Inflammatory macrophage treated with lipopolysaccharide for 1 hour (primary cell): ENCODE data around the gene RASA4B.
"Not testable (repeated sequence)": the region's sequence is repeated elsewhere in the genome, so short reads cannot be mapped to it uniquely, and the experiment has no call there.

Experiments used
- DNase-seq, 2 donors: peaks; one replicate each; pipeline ENCODE4 v3.0.0-alpha.2; 2020 to 2022

RASA4B gene

DNA sequence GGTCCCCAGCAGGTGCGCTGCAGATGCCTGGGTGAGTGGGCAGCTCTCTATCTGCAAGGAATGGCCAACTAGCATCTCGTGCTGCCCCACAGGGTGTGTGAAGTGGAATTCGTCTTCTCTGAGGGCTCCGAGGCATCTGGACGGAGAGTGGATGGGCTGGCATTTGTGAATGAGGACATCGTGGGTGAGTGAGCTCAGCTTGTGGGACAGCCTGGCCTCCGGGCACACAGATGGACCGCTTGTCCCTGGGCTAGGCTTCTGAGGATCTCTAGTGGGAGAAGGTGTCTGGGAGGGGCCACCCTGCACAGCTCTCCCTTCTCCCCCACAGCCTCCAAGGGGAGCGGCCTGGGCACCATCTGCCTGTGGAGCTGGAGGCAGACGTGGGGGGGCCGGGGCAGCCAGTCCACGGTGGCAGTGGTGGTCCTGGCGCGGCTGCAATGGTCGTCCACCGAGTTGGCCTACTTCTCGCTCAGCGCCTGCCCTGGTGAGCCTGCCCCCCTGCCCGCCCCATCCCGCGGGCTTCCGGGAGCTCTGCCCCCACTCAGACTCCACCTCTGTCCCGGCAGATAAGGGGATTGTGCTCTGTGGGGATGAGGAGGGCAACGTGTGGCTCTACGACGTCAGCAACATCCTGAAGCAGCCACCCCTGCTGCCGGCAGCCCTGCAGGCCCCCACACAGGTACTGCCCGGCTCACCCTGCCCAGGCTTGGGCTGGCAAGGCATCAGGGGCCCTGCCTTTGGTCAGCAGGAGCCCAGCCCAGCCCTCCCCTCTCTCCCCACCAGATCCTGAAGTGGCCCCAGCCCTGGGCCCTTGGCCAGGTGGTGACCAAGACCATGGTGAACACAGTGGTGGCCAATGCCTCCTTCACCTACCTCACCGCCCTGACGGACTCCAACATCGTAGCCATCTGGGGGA lies 45.2 kb downstream of the RASA4B start:
- no peak for DNase-seq

DNA sequence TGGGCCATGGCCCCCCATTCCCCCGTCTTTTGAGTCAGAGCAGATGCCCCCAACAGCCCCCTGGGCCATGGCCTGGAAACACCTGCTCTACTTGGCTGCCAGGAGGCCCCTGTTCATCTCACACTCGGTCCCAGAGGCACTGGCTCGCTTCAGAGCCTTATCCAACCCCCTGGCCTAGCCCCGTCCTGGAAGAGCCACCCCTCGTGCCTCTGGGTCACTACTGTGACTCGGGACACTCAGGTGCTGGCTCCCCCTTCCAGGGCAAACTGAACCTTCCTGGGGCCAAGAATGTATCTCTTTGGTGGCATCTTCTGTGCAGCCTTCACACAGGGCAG lies 45.8 kb downstream of the RASA4B start:
- no peak for DNase-seq

DNA sequence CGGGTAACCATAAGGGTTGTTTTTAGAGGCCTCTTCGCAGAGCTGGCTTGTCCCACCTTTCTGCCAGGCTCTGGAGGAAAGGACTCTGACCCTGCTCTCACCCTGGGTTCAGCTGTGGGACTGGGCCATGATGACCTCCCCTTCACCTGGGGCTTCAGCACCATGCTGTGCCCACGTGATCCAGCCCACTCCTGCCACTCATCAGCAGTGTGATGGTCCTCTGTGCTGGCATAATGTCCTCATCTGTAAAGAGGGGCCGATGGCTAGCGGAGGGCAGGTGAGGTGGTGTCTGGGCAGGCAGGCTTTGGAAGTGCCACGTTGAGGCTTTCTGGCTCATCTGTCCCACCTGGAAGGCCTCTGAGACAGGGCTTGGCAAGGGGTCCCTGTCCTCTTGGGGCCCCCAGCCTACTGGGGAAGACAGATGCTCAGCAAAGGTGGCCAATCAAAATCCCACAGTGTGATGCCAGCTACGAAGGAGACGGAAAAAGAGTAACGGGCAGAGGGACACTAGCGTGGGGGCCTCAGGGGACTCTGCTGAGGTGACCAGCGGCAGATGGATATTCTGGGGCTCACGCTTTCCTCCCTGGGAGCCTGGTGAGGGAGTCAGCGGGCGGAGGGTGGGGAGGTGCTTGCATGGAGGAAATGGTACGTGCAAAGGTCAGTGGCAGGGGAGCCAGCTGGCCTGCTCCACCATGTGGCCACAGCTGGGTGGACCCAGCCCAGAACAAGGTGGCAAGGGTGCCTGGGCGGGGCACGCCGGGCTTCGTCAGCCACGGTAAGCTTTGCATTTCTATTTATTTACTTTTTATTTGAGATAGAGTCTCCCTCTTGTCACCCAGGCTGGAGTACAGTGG lies 47.4 kb downstream of the RASA4B start:
- DNase-seq: no peak

DNA sequence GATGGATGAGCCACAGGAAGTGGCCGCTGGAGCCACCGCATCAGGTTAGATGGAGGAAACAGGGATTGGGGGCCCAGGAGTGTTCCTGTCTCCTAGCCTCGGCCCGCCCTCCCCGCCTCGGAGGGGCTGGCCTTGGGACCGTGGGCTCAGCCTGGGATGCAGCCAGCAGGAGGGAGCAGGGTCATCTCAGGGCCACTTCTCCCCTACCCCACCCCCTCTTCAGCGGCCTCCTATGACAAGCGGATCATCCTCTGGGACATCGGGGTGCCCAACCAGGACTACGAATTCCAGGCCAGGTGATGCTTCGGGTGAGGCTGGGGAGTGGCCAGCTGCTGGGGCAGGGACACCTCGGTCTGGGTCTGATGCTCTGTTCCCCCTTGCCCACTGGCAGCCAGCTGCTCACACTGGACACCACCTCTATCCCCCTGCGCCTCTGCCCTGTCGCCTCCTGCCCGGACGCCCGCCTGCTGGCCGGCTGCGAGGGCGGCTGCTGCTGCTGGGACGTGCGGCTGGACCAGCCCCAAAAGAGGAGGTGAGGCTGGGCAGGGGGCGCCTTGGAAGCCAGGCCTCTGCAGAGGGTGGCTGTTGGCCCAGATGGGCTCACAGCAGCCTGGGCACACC lies 48.1 kb downstream of the RASA4B start:
- no peak for DNase-seq

DNA sequence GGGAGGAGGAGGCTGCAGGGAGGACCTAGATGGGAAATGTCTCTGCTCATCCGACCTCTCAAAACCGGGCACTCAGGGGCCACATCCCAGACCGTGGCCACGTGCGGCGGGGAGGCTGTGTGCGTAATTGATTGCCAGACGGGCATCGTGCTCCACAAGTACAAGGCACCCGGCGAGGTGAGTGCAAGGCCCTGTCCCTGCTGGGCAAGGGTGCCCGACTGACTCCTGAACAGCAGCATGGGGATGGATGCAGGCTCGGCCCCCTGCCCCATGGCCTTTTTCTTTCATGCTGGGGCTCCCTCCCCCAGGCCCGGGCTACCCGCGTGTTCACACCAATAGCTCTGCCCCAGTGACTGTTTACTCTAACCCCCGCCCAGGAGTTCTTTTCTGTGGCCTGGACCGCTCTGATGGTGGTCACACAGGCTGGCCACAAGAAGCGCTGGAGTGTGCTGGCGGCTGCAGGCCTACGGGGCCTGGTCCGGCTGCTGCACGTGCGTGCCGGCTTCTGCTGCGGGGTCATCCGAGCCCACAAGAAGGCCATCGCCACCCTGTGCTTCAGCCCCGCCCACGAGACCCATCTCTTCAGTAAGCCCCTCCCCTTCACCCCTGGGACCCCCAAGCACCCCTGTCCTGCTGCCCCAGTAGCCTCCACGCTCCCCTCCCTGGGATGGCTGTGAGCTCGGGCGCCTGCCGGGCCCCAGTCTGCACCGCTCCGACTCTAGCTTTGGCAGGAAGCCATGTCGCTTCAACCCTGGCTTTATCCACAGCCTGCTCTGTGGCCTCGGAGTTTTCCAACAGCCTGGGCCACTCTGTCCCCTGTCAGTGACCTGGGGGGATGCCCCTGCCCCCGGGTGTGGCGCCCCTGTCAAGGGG lies 48.9 kb downstream of the RASA4B start:
- DNase-seq: no peak

DNA sequence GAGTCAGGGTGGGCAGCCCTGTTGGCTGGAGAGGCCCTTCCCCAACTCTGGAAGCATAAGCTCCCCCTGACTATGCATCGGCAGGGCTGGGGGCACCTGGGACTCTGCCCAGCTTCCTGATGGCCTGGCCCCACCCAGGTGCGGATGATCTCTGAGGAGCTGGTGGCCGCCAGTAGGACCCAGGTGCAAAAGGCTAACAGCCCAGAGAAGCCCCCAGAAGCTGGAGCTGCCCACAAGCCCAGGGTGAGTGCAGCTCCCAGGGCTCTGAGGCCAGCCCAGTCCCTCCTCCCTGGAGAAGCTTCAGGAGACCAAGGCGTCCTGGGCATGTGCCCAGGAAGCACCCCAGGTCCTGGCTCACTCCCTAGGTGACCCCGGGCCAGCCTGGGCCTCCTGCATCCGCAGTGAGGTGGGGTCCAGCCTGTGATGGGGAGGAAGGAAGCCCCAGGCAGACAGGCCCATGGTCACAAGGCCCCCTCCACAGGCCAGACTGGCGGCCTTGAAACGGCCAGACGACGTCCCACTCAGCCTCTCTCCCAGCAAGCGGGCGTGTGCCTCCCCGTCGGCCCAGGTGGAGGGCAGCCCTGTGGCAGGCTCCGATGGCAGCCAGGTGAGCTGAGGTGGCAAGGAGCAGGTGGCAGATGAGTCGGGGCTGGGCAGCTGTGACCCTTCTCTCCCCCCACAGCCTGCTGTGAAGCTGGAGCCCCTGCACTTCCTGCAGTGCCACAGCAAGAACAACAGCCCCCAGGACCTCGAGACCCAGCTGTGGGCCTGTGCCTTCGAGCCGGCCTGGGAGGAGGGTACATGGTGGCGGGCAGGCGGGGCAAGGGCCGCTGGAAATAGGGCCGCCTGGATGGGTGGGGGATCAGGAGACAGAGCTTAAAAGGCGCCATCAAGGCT lies 49.7 kb downstream of the RASA4B start:
- DNase-seq: no peak

DNA sequence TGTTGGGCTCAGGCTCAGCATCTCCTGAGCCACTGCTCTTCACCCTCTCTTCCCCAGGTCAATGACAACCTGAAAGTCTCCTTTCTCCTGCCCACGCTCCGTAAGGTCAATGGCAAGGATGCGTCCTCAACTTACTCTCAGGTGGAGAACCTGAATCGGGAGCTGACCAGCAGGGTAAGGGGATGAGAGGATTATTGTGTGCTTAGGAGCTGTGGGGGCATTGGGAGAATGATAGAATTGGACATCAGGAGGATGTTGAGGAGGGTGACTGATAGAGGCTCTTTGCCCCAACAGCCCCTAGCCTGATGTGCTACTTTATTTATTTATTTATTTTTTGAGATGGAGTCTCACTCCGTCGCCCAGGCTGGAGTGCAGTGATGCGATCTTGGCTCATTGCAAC lies 51.5 kb downstream of the RASA4B start:
- DNase-seq: no peak

DNA sequence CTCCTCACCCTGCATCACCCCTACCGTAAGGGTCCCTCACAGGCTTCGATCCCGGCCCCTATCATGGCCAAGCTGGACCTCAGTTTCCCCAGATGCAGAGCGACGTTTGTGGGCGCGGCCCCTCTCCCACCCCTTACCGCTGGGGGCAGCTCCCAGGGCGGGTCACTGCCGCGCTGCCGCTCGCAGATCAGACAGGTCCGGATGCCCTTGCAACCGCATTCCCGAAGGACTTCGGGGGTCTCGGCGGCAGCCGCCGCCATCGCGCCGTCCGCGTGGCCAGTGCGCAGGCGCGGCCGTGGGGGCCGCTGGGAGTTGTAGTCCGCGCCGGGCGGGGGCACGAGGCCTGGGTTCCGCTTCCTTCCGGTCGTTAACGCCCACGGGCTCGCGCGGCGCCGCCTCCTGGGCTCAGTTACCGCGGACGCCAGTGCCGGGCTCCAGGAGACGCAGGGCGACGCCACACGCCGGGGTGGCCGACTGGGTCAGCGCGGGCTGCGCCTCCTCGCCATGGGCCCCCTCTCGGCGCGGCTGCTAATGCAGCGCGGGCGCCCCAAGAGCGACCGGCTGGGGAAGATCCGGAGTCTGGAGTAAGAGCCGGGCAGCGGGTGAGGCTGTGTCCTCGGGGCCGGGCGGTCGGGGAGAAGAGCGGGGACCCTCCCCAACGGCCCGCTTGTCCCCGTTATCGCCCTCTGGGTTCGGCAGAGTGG lies 52.8 kb downstream of the RASA4B start, which contains the start of the genes ALKBH4 and LRWD1:
TSS of gene ALKBH4 (minus strand) at position 287 of the 704 bp plus-strand sequence. CDS start at position 260, 27 bp downstream.
TSS of gene LRWD1 (plus strand) at position 408 of the 704 bp plus-strand sequence. CDS start at position 505, 97 bp downstream.
- DNase-seq: peak; percentile 94 to 98

DNA sequence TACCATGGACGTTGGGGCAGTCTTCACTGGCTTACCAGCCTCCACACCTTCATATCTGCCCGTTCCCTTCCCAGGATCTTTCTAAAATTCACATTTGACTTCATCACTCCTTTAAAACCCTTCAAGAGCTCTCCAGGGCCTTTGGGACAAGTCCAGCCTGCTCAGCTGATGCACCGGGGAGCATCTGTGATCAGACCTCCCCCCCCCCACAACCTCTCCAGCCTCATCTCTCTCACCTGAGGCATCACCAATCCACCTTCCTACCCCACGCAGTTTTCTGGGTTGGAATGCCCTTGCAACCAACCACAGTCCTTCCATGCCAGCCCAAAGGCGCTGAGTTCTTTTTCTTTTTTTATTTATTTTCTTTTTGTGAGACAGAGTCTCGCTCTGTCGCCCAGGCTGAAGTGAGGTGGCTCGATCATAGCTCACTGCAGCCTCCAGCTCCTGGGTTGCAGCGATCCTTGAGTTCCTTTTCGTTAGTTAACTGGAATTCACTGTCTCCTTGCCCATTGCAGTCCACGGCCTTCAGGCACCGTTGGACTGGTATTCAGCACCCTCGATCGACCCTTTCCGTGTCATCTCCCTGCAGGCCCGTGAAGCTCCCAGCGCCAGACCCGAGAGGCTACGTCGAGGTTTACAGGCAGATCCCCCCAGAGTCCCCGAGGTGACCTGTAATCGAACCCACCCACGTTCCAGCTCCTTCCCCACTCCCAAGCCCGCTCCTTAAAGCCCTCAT lies 53.6 kb downstream of the RASA4B start:
- no peak for DNase-seq

DNA sequence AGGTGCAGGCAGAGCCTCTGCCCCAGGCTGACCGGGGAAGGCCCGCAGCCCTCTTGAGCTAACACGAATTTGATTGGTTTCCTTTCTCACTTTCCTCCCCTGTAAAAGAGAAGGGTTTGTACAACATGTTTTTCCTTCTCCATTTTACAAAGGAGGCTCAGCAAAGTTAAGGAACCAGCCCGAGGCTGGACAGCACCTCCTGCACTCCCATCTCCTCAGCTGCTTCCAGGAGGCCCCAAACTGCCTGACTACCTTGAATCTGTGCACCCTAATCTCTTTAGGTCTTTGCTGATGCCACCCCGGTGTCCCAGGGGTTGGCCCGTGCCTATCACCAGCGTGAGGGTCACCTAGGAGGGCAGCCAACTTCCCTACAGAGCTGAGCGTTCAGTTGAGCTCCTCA lies 57.1 kb downstream of the RASA4B start:
- no peak for DNase-seq

DNA sequence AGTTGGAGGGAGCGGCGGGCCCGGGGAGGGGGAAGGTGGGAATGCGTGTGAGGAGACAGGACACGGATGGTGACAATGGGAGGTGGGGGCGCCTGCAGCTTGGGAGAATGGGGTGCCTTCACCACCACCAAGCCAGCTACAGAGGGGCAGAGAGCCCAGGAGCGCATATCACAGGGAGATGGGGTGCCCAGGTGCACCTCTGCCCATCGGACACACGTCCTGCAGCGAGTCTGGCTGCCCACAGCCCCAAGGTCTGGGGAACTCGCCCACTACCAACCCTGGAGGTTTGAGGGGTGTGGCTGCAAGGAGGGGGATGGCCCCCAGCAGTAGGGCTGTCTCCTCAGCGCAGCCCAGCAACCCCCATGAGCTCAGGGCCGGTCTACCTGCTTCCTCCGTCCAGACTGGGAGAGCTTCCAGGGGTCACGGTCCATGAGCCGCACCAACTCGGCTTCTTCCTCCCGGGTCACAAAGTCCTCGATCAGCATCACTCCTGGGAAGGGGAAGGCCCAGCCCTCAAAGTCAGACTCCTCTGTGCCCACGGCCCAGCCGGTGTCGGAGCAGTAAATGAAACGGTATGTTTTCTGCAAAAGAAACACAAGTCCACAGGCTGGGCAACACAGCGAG lies 58.2 kb downstream of the RASA4B start:
- DNase-seq: no peak

DNA sequence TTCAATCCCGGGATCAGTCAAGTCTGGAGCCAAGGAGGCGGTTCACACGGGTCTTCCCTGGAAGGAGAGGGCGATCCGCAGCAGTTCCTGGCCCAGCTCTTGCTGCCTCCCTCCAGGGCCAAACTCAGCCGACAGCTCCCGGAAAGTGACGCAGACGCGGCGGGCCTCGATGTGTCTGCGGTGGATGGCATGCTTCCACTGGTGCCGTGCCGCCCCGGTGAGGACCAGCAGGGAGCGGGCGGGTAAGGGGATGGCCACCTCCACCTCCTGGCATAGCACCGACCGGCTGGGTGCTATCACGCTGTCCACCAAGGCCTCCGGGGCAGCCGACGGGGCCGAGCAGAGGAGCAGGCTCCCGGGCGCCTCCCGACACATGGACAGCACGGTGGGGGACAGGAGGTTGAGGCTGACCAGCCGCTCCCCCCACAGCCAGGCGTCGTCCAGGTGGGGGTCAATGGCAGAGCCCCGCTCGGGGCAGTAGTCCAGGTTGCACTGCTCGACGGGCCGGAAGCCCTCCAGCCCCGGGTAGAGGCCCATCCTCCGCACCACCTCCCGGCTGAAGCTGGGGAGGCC lies 60.1 kb downstream of the RASA4B start:
- DNase-seq: no peak

DNA sequence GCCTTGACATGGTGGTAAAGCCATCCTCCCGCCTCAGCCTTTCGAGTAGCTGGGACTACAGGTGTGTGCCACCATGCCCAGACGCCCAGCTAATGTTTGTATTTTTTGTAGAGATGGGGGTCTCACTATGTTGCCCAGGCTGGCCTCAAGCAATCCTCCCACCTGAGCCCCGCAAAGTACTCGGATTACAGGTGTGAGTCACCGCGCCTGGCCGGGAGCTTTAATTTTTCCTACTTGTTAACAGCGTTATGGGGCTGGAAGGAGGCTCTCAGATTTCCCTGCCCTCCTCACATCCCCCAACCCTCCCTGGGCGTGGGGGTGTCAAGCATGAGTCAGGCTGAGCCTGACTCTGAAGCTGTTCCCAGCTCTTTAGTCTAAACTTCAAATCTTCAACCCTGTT lies 61.2 kb downstream of the RASA4B start:
- DNase-seq: no peak

DNA sequence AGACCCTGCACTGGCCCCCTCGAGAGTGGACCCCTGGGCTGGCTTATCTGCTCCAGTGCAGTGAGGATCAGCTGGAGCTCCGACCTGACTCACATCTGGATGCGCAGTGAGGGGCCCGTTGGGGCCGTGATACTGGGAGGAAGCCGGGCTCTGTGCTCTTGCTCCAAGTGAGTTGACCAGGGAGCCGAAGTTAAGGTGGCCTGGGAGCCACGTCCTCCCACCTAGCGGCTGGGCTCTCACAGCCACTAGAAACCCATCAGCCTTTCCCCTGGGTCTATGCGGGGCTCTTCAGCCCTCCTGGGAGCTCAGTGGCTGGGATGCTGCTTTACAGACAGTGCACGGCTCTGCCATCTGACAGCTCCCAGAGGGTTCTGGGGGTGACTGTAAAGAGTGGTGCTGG lies 62.0 kb downstream of the RASA4B start:
- no peak for DNase-seq

DNA sequence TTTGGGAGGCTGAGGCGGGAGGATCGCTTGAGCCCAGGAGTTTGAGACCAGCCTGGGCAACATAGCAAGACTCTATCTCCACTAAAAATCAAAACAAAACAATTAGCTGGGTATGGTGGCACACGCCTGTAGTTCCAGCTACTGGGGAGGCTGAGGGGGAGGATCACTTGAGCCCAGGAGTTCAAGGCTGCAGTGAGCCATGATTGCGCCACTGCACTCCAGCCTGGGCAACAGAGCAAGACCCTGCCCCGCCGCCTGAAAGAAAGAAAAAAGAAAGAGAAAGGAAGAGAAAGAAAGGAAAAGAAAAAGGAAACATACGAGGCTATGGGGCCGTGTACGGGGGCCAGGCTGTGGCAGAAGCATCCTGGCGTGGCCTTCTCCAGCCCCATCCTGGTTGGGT lies 62.6 kb downstream of the RASA4B start:
- not testable (repeated sequence) for DNase-seq

DNA sequence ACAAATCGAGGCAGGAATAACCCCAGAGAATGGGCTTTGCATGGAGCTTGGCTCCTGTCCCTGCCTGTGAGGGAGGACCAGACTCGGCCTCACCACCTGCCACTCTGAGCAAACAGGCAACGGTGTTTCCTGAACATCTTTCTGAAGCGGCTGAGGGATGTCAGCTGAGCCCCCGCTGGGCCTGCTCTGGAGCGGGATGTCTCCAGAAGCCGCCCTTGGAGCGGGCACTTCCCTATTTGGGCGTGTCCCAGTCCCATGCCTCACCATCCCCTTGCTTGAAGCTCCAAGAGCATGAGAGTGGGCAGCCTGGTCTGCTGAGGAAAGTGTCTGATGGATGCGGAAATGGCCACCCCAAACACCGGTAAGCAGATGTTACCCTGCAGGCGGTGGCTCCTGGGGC lies 63.1 kb downstream of the RASA4B start:
- peak; percentile 4 to 54 for DNase-seq

DNA sequence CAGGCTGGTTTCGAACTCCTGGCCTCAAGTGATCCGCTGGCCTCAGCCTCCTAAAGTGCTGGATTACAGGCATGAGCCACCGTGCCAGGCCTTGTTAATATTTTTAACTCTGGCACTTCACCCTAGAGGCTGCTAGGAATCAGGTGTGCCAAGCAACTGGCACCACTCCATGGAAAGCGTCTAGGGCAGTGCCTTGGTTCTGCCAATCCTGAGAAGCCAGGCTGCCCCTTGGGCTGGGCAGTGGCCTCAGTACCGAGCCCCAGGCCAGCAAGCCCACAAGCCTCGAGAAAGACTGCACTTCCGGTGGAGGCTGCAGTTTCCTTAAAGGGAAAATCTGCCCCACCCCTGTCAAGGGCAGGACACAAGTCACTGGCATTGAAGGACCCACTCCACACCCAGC lies 64.3 kb downstream of the RASA4B start:
- no peak for DNase-seq

DNA sequence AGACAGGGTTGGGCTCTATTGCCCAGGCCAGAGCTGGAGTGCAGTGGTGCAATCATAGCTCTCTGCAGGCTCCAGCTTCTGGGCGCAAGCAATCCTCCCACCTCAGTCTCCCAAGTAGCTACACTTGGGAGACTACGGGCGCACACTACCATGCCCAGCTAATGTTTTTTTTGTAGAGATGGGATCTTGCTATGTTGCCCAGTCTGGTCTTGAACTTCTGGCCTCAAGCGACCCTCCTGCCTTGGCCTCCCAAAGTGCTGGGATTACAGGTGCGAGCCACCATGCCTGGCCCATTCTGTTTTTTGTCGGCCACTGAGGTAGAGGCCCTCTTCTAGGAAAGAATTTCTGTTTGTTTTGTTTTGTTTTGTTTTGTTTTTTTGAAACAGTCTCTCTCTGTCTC lies 65.1 kb downstream of the RASA4B start:
- DNase-seq: no peak
